ENCODE measurements around the gene GNG2. TPM values are rescaled to one million over a fixed set of nuclear protein-coding genes. Genes with fewer than 3 reads are reported as not detected.
A peak's percentile ranks its signal among the peaks of the same experiment; 100 is the strongest.

GNG2 gene
- polyA plus RNA-seq, 4 donors, result 2.9 to 18.3 (median 12.4) TPM

DNA sequence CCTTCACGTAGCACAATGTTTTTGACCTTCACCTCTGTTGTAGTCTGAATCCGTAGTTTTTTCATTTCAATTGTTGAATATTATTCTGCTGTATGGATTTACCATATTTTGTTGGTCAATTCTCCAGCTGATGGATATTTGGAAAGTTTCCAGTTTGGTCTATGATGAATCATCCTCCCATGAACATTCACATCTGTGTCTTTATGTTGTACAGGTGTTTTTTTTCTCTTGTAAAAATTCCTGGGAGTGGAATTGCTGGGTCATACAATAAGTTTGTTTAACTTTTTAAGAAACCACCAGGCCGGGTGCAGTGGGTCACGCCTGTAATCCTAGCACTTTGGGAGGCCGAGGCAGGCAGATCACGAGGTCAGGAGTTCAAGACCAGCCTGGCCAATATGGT lies 36.7 kb upstream of the GNG2 start:
- DNase-seq, result no peak
- WGBS, 3 donors, result 62 to 76% (median 65%) methylated on average over 6 of the region's 6 CpGs
- H3K4me3 ChIP-seq (ENCODE audit: low read depth in 1 of 3, low read length in 3 of 3), result no peak overlapping the region
- no peak overlapping the region for H3K27ac ChIP-seq (ENCODE audit: low read depth in 1 of 3, low read length in 2 of 3)
- H3K9me3 ChIP-seq (ENCODE audit: control insufficient read depth in 2 of 2, insufficient read depth in 1 of 2, low read depth in 1 of 2, low read length in 1 of 2), result no peaks in the 10 kb centered on the region
- no peaks in the 10 kb centered on the region for H3K4me1 ChIP-seq (ENCODE audit: control insufficient read depth in 3 of 3, insufficient read depth in 2 of 3, low read depth in 1 of 3, low read length in 2 of 3)
- FAIRE-seq, result no peak
- H3K36me3 ChIP-seq (ENCODE audit: control insufficient read depth in 3 of 3, insufficient read depth in 2 of 3, low read depth in 1 of 3, low read length in 3 of 3), result no peaks in the 10 kb centered on the region
- peaks cover 0 to 5% (median 0%) of the 10 kb centered on the region in 3 donors for H3K27me3 ChIP-seq (ENCODE audit: control insufficient read depth in 3 of 3, insufficient read depth in 3 of 3, low read length in 3 of 3)

DNA sequence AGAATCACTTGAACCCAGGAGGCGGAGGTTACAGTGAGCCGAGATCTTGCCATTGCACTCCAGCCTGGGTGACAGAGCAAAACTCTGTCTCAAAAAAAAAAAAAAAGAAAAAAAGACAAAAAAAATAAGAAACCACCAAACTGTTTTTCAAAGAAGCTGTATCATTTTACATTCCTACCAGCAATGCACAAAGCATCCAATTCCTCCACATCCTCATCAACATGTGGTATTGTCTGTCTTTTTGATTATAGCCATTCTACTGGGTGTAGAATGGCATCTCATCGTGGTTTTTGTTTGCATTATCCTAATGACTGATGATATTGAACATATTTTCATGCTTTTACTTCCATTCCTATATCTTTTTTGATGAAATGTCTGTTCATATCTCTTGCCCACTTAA lies 36.2 kb upstream of the GNG2 start:
- Histone ChIP-seq H3K4me3 (ENCODE audit: low read depth in 1 of 3, low read length in 3 of 3) (no peak overlapping the region), H3K27me3 (ENCODE audit: control insufficient read depth in 3 of 3, insufficient read depth in 3 of 3, low read length in 3 of 3) (peaks cover 0 to 5% (median 0%) of the 10 kb centered on the region in 3 donors), H3K4me1 (ENCODE audit: control insufficient read depth in 3 of 3, insufficient read depth in 2 of 3, low read depth in 1 of 3, low read length in 2 of 3) (no peaks in the 10 kb centered on the region), H3K27ac (ENCODE audit: low read depth in 1 of 3, low read length in 2 of 3) (no peak overlapping the region), H3K36me3 (ENCODE audit: control insufficient read depth in 3 of 3, insufficient read depth in 2 of 3, low read depth in 1 of 3, low read length in 3 of 3) (no peaks in the 10 kb centered on the region), H3K9me3 (ENCODE audit: control insufficient read depth in 2 of 2, insufficient read depth in 1 of 2, low read depth in 1 of 2, low read length in 1 of 2) (no peaks in the 10 kb centered on the region)
- WGBS, 3 donors, result 77 to 90% (median 82%) methylated on average over 3 of the region's 3 CpGs
- FAIRE-seq, result no peak
- DNase-seq, result no peak

GRCh38 chr14:51825926-51826325 lies 34.5 kb upstream of the GNG2 start:
- peaks cover 0 to 5% (median 0%) of the 10 kb centered on the region in 3 donors for H3K27me3 ChIP-seq (ENCODE audit: control insufficient read depth in 3 of 3, insufficient read depth in 3 of 3, low read length in 3 of 3)
- no peak for FAIRE-seq
- no peaks in the 10 kb centered on the region for H3K9me3 ChIP-seq (ENCODE audit: control insufficient read depth in 2 of 2, insufficient read depth in 1 of 2, low read depth in 1 of 2, low read length in 1 of 2)
- H3K36me3 ChIP-seq (ENCODE audit: control insufficient read depth in 3 of 3, insufficient read depth in 2 of 3, low read depth in 1 of 3, low read length in 3 of 3), result no peaks in the 10 kb centered on the region
- H3K4me3 ChIP-seq (ENCODE audit: low read depth in 1 of 3, low read length in 3 of 3), result no peak overlapping the region
- H3K27ac ChIP-seq (ENCODE audit: low read depth in 1 of 3, low read length in 2 of 3), result no peak overlapping the region
- 92 to 100% (median 100%) methylated on average over 1 of the region's 1 CpG for WGBS, 3 donors
- no peaks in the 10 kb centered on the region for H3K4me1 ChIP-seq (ENCODE audit: control insufficient read depth in 3 of 3, insufficient read depth in 2 of 3, low read depth in 1 of 3, low read length in 2 of 3)
- no peak for DNase-seq

DNA sequence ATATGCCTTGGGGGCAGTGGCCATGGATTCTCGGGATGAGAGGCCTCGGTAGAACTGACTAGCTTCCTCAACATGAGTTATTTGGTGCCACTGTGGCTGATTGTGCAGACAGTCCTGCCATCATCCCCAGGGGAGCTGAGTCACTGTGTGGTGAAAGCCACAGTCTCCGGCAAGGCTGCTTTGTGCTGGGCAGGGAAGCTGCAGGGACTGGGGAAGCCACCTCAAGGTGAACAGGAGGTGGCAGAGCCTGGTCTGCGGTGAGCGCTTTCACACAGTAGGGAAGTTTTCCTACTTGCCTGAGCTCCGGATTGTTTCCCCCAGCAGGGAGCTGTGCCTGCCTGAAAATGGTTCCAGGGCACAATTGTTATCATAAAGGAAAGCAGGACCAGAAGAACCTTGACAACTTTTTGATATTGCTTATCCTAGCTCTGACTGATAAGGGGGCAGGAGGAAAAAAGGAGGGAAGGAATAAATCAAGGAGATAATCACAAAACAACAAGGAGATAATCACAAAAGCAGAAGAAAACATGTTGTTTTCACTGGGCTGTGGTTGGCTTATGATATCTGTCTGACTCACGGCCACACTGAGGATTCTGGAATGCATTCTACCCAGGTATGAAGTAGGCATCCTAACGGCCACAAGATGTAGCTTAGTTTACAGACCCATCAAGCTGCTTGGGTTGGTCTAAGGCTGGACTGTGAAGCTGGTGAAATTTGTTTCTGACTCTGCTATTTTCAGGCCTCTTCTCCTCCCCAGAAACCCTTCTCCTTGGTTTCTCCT lies 32.2 kb upstream of the GNG2 start:
- 49 to 54% (median 54%) methylated on average over 8 of the region's 8 CpGs for WGBS, 3 donors
- H3K4me3 ChIP-seq (ENCODE audit: low read depth in 1 of 3, low read length in 3 of 3), result no peak overlapping the region
- DNase-seq, result peak in 1 of 2 donors; percentile 24
- no peak for FAIRE-seq
- H3K36me3 ChIP-seq (ENCODE audit: control insufficient read depth in 3 of 3, insufficient read depth in 2 of 3, low read depth in 1 of 3, low read length in 3 of 3), result no peaks in the 10 kb centered on the region
- H3K9me3 ChIP-seq (ENCODE audit: control insufficient read depth in 2 of 2, insufficient read depth in 1 of 2, low read depth in 1 of 2, low read length in 1 of 2), result peaks cover 0 to 2% of the 10 kb centered on the region in 2 donors
- no peak overlapping the region for H3K27ac ChIP-seq (ENCODE audit: low read depth in 1 of 3, low read length in 2 of 3)
- peaks cover 0 to 5% (median 0%) of the 10 kb centered on the region in 3 donors for H3K27me3 ChIP-seq (ENCODE audit: control insufficient read depth in 3 of 3, insufficient read depth in 3 of 3, low read length in 3 of 3)
- H3K4me1 ChIP-seq (ENCODE audit: control insufficient read depth in 3 of 3, insufficient read depth in 2 of 3, low read depth in 1 of 3, low read length in 2 of 3), result no peaks in the 10 kb centered on the region

GRCh38 chr14:51834240-51834639 lies 26.2 kb upstream of the GNG2 start:
- no peak for FAIRE-seq
- 75 to 80% (median 75%) methylated on average over 8 of the region's 8 CpGs for WGBS, 3 donors
- DNase-seq, result no peak

GRCh38 chr14:51836417-51836816 lies 24.0 kb upstream of the GNG2 start:
- Histone ChIP-seq H3K4me3 (ENCODE audit: low read depth in 1 of 3, low read length in 3 of 3) (no peak overlapping the region), H3K9me3 (ENCODE audit: control insufficient read depth in 2 of 2, insufficient read depth in 1 of 2, low read depth in 1 of 2, low read length in 1 of 2) (peaks cover 0 to 2% of the 10 kb centered on the region in 2 donors), H3K36me3 (ENCODE audit: control insufficient read depth in 3 of 3, insufficient read depth in 2 of 3, low read depth in 1 of 3, low read length in 3 of 3) (no peaks in the 10 kb centered on the region)

More at GRCh38 chr14:51834240-51834639, 26.2 kb upstream of the GNG2 start:
- Histone ChIP-seq H3K9me3 (ENCODE audit: control insufficient read depth in 2 of 2, insufficient read depth in 1 of 2, low read depth in 1 of 2, low read length in 1 of 2) (peaks cover 0 to 2% of the 10 kb centered on the region in 2 donors), H3K36me3 (ENCODE audit: control insufficient read depth in 3 of 3, insufficient read depth in 2 of 3, low read depth in 1 of 3, low read length in 3 of 3) (no peaks in the 10 kb centered on the region), H3K4me1 (ENCODE audit: control insufficient read depth in 3 of 3, insufficient read depth in 2 of 3, low read depth in 1 of 3, low read length in 2 of 3) (no peaks in the 10 kb centered on the region), H3K27ac (ENCODE audit: low read depth in 1 of 3, low read length in 2 of 3) (no peak overlapping the region), H3K27me3 (ENCODE audit: control insufficient read depth in 3 of 3, insufficient read depth in 3 of 3, low read length in 3 of 3) (no peaks in the 10 kb centered on the region), H3K4me3 (ENCODE audit: low read depth in 1 of 3, low read length in 3 of 3) (no peak overlapping the region)

GRCh38 chr14:51844081-51844881 lies 16.1 kb upstream of the GNG2 start:
- H3K27ac ChIP-seq (ENCODE audit: low read depth in 1 of 3, low read length in 2 of 3), result no peak overlapping the region
- peaks cover 0 to 3% of the 10 kb centered on the region in 2 donors for H3K9me3 ChIP-seq (ENCODE audit: control insufficient read depth in 2 of 2, insufficient read depth in 1 of 2, low read depth in 1 of 2, low read length in 1 of 2)
- no peak overlapping the region for H3K4me3 ChIP-seq (ENCODE audit: low read depth in 1 of 3, low read length in 3 of 3)
- H3K4me1 ChIP-seq (ENCODE audit: control insufficient read depth in 3 of 3, insufficient read depth in 2 of 3, low read depth in 1 of 3, low read length in 2 of 3), result peaks cover 0 to 4% (median 0%) of the 10 kb centered on the region in 3 donors
- no peak for DNase-seq
- WGBS, 3 donors, result 74 to 85% (median 81%) methylated on average over 6 of the region's 6 CpGs
- H3K27me3 ChIP-seq (ENCODE audit: control insufficient read depth in 3 of 3, insufficient read depth in 3 of 3, low read length in 3 of 3), result no peaks in the 10 kb centered on the region
- no peaks in the 10 kb centered on the region for H3K36me3 ChIP-seq (ENCODE audit: control insufficient read depth in 3 of 3, insufficient read depth in 2 of 3, low read depth in 1 of 3, low read length in 3 of 3)
- no peak for FAIRE-seq

More at GRCh38 chr14:51836417-51836816, 24.0 kb upstream of the GNG2 start:
- DNase-seq, result no peak
- H3K4me1 ChIP-seq (ENCODE audit: control insufficient read depth in 3 of 3, insufficient read depth in 2 of 3, low read depth in 1 of 3, low read length in 2 of 3), result no peaks in the 10 kb centered on the region
- no peak overlapping the region for H3K27ac ChIP-seq (ENCODE audit: low read depth in 1 of 3, low read length in 2 of 3)
- no peaks in the 10 kb centered on the region for H3K27me3 ChIP-seq (ENCODE audit: control insufficient read depth in 3 of 3, insufficient read depth in 3 of 3, low read length in 3 of 3)
- FAIRE-seq, result no peak

DNA sequence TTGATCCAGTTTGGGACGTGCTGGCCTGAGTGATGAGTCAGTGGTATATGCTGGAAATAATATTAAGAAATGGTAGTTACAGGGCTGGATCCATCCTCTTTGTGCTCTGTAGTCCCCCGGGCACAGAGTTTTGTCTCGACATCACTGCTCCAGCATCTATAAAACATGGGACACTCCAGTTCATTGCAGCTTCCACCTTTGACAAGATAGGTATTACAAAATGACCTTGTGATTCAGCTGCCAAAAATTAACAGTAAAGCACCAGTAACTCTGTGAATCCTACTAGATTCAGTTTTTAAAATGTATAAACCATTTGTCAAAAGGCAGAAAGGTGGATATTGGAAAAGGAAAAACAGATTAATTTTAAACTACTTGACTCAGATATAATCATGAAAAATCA lies 14.6 kb upstream of the GNG2 start:
- FAIRE-seq, result no peak

More for the DNA sequence above, 14.6 kb upstream of the GNG2 start:
- Histone ChIP-seq H3K27me3 (ENCODE audit: control insufficient read depth in 3 of 3, insufficient read depth in 3 of 3, low read length in 3 of 3) (no peaks in the 10 kb centered on the region), H3K4me1 (ENCODE audit: control insufficient read depth in 3 of 3, insufficient read depth in 2 of 3, low read depth in 1 of 3, low read length in 2 of 3) (peaks cover 0 to 4% (median 0%) of the 10 kb centered on the region in 3 donors), H3K36me3 (ENCODE audit: control insufficient read depth in 3 of 3, insufficient read depth in 2 of 3, low read depth in 1 of 3, low read length in 3 of 3) (no peaks in the 10 kb centered on the region), H3K27ac (ENCODE audit: low read depth in 1 of 3, low read length in 2 of 3) (no peak overlapping the region), H3K9me3 (ENCODE audit: control insufficient read depth in 2 of 2, insufficient read depth in 1 of 2, low read depth in 1 of 2, low read length in 1 of 2) (peaks cover 0 to 6% of the 10 kb centered on the region in 2 donors), H3K4me3 (ENCODE audit: low read depth in 1 of 3, low read length in 3 of 3) (no peak overlapping the region)
- WGBS, 3 donors, result 81 to 92% (median 88%) methylated on average over 3 of the region's 3 CpGs
- DNase-seq, result no peak
